CD4-positive, alpha-beta T cell treated with Interleukin-6 at 100 ng/mL for 8 hours (primary cell): ENCODE measurements around the gene NFATC4.
"Not testable (repeated sequence)": the region's sequence is repeated elsewhere in the genome, so short reads cannot be mapped to it uniquely, and the experiment has no call there.

Experiments
- DNase-seq: peaks from one replicate; pipeline ENCODE4 v3.0.0-alpha.2; 2020; ENCODE audit warnings: mixed read lengths, low spot score

Gene NFATC4

GRCh38 chr14:24339284-24340151, 28.5 kb upstream of the NFATC4 start, which contains the start of gene RIPK3:
Gene RIPK3 (minus strand): TSS chr14:24339991. CDS start chr14:24339826, 165 bp downstream.
- DNase-seq, result peak; percentile 71

DNA sequence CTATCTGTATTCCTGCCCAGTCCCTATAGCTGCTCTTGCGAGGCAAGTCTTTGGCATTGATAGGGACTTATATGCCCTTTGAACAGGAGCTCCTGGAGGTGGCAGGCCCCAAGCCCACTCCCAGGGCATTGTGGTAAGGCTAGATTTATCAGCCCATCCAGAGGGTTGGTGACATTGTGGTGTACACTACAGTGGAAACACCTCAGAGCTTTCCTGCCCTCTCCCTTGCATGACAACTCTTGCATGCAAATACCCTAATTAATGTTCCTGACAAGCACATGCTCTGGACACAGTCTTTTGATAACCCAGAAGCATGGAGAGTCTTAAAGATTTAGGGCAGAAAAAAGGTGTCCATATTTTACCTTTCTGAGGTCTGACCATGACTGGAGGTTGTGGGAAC, 27.4 kb upstream of the NFATC4 start:
- no peak for DNase-seq

GRCh38 chr14:24342889-24343288, 25.1 kb upstream of the NFATC4 start:
- DNase-seq, result no peak

GRCh38 chr14:24343795-24344660, 24.0 kb upstream of the NFATC4 start:
- no peak for DNase-seq

- DNase-seq, result no peak
Observed at GRCh38 chr14:24347134-24347533, 20.9 kb upstream of the NFATC4 start.

- DNase-seq, result no peak
Observed at GRCh38 chr14:24348186-24348585, 19.8 kb upstream of the NFATC4 start.

GRCh38 chr14:24349742-24350141, 18.2 kb upstream of the NFATC4 start:
- no peak for DNase-seq

DNA sequence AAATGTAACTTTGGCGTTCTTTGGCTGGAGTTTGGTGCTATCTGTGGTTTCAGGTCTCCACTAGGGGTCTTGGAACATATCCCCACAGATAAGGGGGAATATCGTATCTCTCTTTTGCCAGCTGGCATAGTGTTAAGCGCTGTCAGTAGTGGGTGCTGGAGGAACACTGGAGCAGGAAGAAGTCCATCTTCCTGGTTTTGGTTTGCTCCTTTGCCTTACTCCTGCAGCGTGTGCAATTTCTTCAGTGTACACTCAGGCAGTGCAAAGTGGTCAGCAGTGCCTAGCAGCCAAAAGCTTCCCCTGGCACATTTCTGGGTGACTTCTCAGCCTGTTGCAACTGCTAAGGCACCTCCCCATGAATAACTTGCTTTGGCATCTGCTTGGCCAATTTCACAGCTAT, 16.5 kb upstream of the NFATC4 start:
- DNase-seq, result no peak

DNA sequence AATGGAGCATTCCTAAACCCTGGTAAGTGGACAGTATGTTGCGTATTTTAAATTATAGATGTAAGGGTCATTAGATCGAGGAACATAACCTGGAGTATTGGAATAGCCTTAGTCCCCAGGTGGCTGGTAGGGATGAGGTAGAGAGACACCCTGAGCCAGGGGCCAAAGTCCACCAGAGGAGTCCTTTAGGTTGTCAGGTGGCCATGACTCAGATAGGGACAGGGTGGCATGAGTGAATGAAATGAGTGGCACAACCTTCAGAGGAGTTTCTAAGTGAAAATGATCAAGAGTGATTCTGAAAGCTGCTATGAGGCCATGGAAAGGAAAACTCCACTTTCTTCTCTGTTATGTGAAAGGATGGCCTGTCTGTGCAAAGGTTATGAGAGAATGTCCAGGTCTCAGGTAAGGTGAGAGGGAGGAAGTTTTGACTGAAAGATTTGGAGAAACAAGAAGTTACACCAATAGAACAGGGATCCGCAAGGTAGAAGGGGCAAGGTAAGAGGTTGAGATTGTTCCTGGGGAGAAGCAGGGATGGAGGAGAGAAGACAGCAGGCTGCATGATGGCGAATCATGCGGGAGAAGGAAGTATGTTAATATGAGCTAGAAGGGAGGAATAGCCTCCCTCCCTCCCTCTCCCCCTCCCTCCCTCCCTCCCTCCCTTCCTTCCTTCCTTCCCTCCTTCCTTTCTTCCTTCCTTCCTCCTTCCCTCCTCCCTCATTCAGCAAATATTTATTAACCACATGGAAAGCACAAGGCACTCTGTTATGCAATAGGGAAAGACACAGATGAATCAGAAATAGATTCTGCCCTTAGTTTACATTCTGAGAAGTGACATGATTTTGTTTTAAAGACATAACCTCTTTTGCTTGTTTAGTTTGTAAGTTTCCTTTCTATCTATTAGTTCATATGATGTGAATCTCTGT, 14.2 kb upstream of the NFATC4 start:
- DNase-seq, result no peak

DNA sequence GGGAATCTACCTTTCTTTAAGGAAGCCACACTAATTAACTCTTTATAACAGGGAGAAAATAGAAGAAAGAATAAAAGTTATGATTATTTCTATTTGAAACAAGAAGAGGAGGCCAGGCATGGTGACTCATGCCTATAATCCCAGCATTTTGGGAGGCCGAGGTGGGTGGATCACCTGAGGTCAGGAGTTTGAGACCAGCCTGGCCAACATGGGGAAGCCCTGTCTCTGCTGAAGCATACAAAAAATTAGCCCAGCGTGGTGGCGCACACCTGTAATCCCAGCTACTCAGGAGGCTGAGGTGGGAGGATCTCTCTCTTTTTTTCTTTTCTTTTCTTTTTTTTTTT, 13.5 kb upstream of the NFATC4 start:
- not testable (repeated sequence) for DNase-seq

DNA sequence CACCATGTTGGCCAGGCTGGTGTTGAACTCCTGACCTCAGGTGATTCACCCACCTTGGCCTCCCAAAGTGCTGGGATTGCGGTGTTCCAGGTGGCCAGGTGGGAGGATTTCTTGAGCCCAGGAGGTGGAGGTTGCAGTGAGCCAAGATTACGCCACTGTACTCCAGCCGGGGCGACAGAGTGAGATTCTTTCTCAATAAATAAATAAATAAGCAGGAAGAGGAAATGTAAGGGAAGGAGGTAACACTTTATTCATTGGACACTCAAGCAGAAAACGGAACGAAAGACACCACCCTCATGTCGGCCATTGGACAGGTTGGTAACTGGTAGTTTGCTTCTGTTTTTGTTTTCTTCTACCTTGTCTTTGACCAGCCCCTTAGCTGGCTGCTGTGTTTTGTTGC, 13.0 kb upstream of the NFATC4 start:
- DNase-seq, result no peak

DNA sequence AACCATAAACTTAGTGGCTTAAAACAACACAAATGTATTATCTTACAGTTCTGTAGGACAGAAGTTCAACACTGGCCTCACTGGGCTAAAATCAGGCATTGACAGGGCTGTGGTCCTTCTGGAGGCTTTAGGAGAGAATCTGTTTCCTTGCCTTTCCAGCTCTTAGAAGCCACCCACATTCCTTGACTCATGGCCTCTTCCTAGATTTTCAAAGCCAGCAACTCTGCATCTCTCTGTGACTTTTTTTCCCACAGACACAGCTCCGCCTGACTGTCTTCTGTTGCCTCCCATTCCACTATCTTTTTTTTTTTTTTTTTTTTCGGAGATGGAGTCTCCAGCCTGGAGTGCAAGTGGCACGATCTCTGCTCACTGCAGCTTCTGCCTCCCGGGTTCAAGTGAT, 11.8 kb upstream of the NFATC4 start:
- no peak for DNase-seq

DNA sequence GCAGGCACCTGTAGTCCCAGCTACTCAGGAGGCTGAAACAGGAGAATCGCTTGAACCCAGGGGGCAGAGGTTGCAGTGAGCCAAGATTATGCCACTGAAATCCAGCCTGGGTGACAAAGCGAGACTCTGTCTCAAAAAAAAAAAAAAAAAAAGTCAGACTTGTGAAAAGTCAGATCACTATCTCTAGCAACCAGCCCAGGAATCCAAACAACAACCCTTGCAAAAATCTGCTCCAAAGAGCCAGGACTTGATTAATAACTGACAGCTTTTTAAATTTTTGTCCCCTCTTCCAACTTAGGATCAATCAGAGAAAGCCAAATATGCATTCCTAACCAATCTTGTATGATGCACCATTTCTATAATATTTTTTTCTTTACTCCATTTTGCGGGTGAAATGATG, 7.7 kb upstream of the NFATC4 start:
- no peak for DNase-seq

- no peak for DNase-seq
Observed at GRCh38 chr14:24361326-24361725, 6.7 kb upstream of the NFATC4 start.

GRCh38 chr14:24362241-24362960, 5.6 kb upstream of the NFATC4 start:
- DNase-seq, result no peak

DNA sequence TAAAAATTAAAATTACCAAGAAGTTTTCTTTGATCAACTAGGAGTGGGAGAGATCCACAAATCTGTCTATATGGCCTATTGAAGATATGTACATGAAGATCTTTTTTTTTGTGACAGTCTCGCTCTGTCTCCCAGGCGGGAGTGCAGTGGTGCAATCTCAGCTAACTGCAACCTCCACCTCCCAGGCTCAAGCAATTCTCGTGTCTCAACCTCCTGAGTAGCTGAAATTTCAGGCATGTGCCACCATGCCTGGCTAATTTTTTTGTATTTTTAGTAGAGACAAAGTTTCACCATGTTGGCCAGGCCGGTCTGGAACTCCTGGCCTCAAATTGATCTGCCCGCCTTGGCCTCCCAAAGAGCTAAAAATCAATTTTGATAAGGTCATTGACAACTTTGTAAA, 4.6 kb upstream of the NFATC4 start:
- DNase-seq, result no peak

DNA sequence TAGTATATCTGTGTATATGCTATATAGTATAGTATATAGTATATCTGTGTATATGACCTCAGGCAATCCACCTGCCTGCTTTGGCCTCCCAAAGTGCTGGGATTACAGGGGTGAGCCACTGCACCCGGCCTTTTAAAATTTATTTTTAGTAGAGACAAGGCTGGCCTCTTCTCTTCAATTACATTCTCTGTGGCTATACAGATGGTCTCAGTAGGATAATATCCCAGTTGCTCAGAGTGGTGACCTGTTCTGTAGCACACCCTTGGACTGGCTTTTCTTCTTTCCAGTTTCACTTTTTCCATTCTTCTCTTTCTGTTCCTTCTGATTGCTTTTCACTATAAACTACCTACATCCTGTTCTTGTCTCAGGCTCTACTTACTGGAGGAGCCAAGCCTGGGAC, 3.1 kb upstream of the NFATC4 start:
- no peak for DNase-seq

- DNase-seq, result peak; percentile 58
Observed at GRCh38 chr14:24365600-24366412, 2.2 kb upstream of the NFATC4 start.

- no peak for DNase-seq
Observed at GRCh38 chr14:24366413-24366720, 1.6 kb upstream of the NFATC4 start.

DNA sequence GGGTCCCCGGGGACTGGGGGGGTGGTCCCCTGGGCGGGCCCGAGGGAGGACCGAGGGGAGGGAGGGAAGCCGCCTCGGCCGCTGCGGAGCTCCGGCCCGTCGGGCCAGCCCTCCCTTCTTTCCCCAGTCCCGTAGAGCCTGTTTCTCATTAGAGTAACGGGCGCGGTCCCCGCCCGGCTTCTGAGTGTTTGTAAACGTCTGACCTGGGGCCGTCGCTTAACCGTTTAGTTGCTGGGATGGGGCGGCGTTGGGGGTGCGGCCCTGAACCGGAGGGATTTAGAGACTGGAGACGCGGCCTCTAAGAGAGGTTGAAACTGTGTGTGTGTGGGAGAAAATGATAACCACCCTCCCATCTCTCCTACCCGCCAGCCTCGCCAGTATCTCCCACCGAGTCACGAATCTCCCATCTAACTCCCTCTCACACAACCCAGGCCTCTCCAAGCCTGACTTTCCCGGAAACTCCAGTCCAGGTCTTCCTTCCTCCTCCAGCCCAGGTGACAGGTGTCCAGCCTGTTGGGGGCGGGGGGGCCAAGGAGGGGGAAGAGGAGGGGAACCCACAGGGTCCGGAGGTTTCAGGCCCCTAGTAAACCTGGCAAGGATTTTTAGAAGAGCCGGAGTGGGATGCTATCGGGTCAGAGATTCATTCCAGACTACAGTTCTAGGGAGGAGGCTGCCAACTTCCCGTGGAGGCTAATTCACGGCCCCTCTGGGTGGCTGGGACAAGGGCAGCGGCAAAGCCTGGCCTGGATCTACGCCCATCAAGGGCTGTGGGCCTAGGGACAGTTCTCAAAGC, 1.1 kb upstream of the NFATC4 start:
- no peak for DNase-seq
